Skeletal muscle tissue (tissue), 4 donors: Measurements from ENCODE around the gene CNOT8. TPM values are rescaled to one million over a fixed set of nuclear protein-coding genes. Genes with fewer than 3 reads are reported as not detected.
"Not testable (repeated sequence)": the region's sequence is repeated elsewhere in the genome, so short reads cannot be mapped to it uniquely, and the experiment has no call there.

Source experiments
- H3K27ac ChIP-seq: one replicate; pipeline ENCODE4 v1.7.0; 2013; ENCODE audit warnings: mild to moderate bottlenecking, low read depth, low read length, inconsistent platforms
- H3K27me3 ChIP-seq, 3 donors: one replicate each; pipeline ENCODE4 v1.7.0; 2013; ENCODE audit warnings: low read length in 3 of 3; ENCODE audit not compliant: control insufficient read depth in 3 of 3, insufficient read depth in 3 of 3
- H3K36me3 ChIP-seq, 3 donors: one replicate each; pipeline ENCODE4 v1.7.0; 2013; ENCODE audit warnings: low read length in 3 of 3; ENCODE audit not compliant: control insufficient read depth in 3 of 3, insufficient read depth in 3 of 3
- H3K4me1 ChIP-seq, 3 donors: one replicate each; pipeline ENCODE4 v1.7.0; 2013; ENCODE audit warnings: low read length in 3 of 3, mild to moderate bottlenecking in 3 of 3; ENCODE audit not compliant: control insufficient read depth in 3 of 3, insufficient read depth in 3 of 3
- H3K4me3 ChIP-seq, 3 donors: one replicate each; pipeline ENCODE4 v1.7.0; 2013; ENCODE audit warnings: low read length in 3 of 3
- H3K9ac ChIP-seq, 3 donors: one replicate each; pipeline ENCODE4 v1.7.0; 2013; ENCODE audit warnings: low read length in 3 of 3, mild to moderate bottlenecking in 3 of 3, moderate library complexity in 2 of 3, low read depth in 1 of 3
- H3K9me3 ChIP-seq, 3 donors: one replicate each; pipeline ENCODE4 v1.7.0; 2013; ENCODE audit warnings: low read length in 3 of 3; ENCODE audit not compliant: control insufficient read depth in 3 of 3
- total RNA-seq: library from RNA; depleted of rRNA; stranded (reverse); fragments of >200 nt; gene quantifications from one replicate; pipeline ENCODE4 v1.2.3, GENCODE V29; 2014
- donor health status: Osteomylitis.

CNOT8 gene
- total RNA-seq, 1 donor from 2014 or later: 42.3 TPM

DNA sequence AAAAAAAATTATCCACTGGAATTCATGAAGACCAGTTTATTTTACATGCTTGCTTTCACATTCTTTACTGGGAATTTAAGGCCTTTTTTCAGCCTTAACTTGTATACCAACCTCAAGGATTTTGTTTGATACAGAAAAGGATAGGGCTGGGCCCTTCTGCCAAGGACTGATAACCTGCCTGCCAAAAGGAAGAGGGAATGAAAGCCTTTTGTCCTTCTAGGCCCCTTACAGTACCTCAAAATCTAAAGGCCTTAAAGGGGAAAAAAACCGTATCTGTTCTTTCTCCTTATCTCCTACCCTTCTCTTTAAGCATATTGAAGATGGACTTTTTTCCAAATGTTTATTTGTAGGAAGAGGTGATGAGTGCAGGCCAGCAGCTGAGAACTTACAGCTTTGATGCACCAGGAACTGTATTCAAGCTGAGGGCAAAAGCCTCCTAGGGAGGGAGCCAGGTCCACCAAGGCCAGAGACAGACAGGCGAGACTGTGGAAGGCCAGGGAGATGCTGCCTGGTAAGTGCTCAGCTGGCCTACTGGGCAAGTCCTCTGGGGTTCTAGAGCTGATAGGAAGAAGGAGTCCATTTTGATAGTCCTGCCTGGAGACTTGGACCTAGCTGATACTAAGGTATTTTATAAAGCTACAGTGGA is 39.8 kb upstream of the CNOT8 start:
- H3K27ac ChIP-seq: no peak overlapping the region

DNA sequence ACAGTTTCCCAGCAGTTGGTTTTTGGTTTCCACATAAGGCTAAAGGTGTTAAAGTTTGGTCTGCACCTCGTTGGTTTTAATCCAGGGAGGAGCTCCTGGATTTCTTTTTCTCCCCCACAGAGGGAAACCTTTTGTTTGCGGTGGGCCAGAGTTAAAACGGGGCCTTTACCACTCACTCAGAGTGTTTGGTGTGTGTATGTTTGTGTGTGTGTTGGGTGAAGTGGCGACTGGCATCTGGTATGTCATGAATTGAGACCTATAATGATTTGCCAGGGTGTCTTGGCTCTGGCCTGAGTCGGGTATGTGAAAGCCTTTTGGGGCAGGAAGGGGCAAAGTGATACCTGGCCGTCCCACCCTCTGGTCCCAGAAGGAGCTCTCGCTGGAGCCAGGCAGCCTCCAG is 38.9 kb upstream of the CNOT8 start:
- H3K9me3 ChIP-seq: no peaks in the 10 kb centered on the region
- H3K36me3 ChIP-seq: peaks cover 62 to 70% (median 65%) of the 10 kb centered on the region in 3 donors
- H3K4me3 ChIP-seq: no peak overlapping the region
- H3K27ac ChIP-seq: no peak overlapping the region
- H3K4me1 ChIP-seq: no peaks in the 10 kb centered on the region
- no peak overlapping the region for H3K9ac ChIP-seq
- H3K27me3 ChIP-seq: no peaks in the 10 kb centered on the region

More for the DNA sequence above, 39.8 kb upstream of the CNOT8 start:
- Histone ChIP-seq H3K9ac (no peak overlapping the region), H3K27me3 (no peaks in the 10 kb centered on the region), H3K36me3 (peaks cover 64 to 65% (median 64%) of the 10 kb centered on the region in 3 donors), H3K4me1 (no peaks in the 10 kb centered on the region), H3K9me3 (no peaks in the 10 kb centered on the region), H3K4me3 (no peak overlapping the region)

DNA sequence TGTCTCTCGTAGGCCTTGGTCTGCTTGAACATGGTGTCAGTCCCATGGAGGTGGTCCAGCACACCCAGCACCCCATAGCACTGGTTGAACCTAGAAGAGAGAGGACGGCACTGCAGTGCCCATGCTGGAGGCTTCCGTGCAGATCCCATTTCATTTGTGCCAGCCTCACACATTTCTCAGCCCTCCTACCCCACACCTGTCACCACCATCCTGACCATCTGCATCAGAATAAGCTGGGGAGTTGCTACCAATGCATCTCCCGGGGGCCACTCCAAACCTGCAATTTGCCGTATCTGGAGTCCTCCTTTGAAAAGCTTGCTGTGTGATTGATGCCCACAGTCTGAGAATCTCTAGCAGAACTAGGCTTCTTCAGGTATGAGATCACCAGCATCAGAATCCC is 38.0 kb upstream of the CNOT8 start:
- peaks cover 57 to 64% (median 59%) of the 10 kb centered on the region in 3 donors for H3K36me3 ChIP-seq
- H3K4me3 ChIP-seq: no peak overlapping the region
- H3K9ac ChIP-seq: no peak overlapping the region
- no peak overlapping the region for H3K27ac ChIP-seq
- H3K4me1 ChIP-seq: no peaks in the 10 kb centered on the region
- H3K27me3 ChIP-seq: no peaks in the 10 kb centered on the region
- H3K9me3 ChIP-seq: no peaks in the 10 kb centered on the region

DNA sequence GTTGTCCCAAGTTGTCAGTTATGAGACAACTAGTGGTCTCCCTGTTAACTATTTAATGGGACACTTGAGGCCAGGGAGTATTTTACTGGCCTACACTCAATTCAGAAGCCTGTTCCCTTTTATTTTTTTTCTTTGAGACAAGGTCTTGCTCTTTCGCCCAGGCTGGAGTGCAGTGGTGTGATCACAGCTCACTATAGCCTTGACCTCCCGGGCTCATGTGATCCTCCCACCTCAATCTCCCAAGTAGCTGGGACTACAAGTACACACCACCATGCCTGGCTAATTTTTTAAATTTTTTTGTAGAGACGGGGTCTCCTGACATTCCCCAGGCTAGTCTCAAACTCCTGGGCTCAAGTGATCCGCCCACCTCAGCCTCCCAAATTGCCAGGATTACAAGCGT is 35.5 kb upstream of the CNOT8 start:
- not testable (repeated sequence) for H3K27ac ChIP-seq, H3K4me1 ChIP-seq
- H3K36me3 ChIP-seq: peaks cover 41 to 51% (median 42%) of the 10 kb centered on the region in 3 donors

DNA sequence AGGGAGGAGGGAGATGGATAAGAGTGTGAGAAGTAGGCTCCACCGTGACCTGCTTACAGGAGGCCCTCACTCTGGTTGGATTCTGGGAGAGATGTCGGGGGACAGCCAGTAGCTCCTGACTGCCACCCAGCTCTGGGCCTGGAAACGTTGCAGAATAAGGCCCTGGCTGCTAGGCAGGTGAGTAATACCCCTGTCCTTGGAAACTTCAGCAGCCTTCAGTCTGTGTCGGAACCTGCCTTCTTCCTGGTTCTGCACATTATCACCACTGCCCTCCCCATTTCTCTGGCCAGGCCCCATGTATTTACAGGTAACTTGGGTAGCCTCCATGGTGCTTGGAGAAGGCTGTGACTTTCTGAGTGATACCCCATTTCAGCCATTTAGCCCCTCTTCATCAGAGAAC is 34.8 kb upstream of the CNOT8 start:
- no peaks in the 10 kb centered on the region for H3K9me3 ChIP-seq
- H3K27ac ChIP-seq: no peak overlapping the region
- H3K36me3 ChIP-seq: peaks cover 41 to 50% (median 42%) of the 10 kb centered on the region in 3 donors
- H3K27me3 ChIP-seq: no peaks in the 10 kb centered on the region
- H3K9ac ChIP-seq: no peak overlapping the region
- no peaks in the 10 kb centered on the region for H3K4me1 ChIP-seq
- no peak overlapping the region for H3K4me3 ChIP-seq

More for the DNA sequence above, 35.5 kb upstream of the CNOT8 start:
- not testable (repeated sequence) for H3K27me3 ChIP-seq, H3K4me3 ChIP-seq, H3K9ac ChIP-seq, H3K9me3 ChIP-seq

DNA sequence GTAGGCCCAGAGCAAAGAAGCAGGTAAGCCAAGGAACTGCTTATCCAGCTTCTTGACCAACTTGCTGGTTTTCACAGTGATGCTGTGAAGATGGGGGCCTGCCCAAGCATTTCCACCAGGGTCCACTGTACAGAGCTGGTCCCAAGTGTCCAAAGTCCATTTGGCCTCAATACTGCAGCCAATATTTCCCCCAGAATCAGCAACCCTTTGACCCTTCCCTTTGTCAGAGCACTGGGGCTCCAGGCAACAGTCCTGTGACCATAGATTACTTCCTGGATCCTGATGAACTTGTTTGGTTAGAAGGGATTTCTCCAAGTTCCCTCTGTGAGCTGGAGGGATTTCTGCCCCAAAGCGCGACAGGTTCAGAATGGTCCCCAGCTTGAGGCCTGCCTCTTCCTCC is 34.4 kb upstream of the CNOT8 start:
- no peak overlapping the region for H3K9ac ChIP-seq
- no peak overlapping the region for H3K4me3 ChIP-seq
- H3K27me3 ChIP-seq: no peaks in the 10 kb centered on the region
- peaks cover 39 to 50% (median 40%) of the 10 kb centered on the region in 3 donors for H3K36me3 ChIP-seq
- no peaks in the 10 kb centered on the region for H3K4me1 ChIP-seq
- no peak overlapping the region for H3K27ac ChIP-seq
- no peaks in the 10 kb centered on the region for H3K9me3 ChIP-seq

DNA sequence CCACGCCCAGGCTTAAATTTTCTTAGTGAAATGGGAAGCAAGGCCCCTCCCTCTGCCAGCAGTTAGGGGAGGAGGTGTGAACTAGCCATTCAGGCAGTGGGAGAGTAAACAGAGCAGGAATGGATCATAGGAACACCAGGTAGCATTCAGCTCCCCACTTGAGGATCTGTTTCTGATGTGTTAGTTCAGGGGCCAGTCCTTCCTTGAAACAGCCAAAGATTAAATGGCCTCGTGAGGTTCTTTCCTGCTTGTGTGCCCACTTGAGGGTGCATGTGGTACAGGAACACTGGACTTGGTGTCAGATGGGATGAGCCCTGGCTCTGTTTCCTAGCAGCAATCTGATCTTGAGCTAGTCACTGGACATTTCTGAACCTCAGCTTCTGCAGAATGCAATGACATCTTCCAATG is 29.2 kb upstream of the CNOT8 start:
- H3K27me3 ChIP-seq: no peaks in the 10 kb centered on the region
- peaks cover 23 to 45% (median 28%) of the 10 kb centered on the region in 3 donors for H3K36me3 ChIP-seq
- H3K27ac ChIP-seq: no peak overlapping the region
- peaks cover 0 to 4% (median 0%) of the 10 kb centered on the region in 3 donors for H3K4me1 ChIP-seq
- H3K9me3 ChIP-seq: no peaks in the 10 kb centered on the region
- H3K4me3 ChIP-seq: no peak overlapping the region
- no peak overlapping the region for H3K9ac ChIP-seq

DNA sequence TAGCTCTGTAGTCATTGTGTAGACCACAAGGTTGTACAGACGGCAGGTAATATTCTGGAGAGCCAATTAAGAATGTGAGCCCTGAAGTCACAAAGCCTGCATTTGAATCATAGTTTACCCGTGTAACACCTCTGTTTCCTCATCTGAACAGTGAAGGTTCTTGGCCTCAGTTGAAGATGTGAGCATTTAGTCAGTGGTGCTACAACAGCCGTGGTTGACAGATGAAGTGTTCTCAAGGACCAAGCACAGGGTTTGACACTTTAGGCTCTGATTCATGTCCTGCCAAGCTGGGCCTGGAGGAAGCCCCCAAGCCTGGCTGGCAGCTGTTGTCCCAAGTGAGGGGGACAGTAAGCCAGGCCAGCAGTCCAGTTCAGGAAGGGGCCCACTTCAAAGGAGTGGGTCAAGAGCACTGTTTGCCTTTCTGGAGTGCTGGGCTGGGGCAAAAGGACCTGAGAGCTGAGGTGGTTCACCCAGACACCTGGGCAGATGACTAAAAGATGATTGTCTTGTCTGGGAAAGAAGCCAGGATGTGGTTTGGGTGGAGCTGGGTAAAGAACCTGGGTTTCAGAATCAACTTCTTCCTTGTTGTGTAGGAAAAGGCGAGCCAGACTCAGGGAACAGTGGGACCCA is 28.7 kb upstream of the CNOT8 start:
- no peak overlapping the region for H3K27ac ChIP-seq
- H3K4me3 ChIP-seq: no peak overlapping the region
- no peaks in the 10 kb centered on the region for H3K27me3 ChIP-seq
- peaks cover 0 to 5% (median 0%) of the 10 kb centered on the region in 3 donors for H3K4me1 ChIP-seq
- no peak overlapping the region for H3K9ac ChIP-seq
- peaks cover 25 to 41% (median 28%) of the 10 kb centered on the region in 3 donors for H3K36me3 ChIP-seq
- no peaks in the 10 kb centered on the region for H3K9me3 ChIP-seq

DNA sequence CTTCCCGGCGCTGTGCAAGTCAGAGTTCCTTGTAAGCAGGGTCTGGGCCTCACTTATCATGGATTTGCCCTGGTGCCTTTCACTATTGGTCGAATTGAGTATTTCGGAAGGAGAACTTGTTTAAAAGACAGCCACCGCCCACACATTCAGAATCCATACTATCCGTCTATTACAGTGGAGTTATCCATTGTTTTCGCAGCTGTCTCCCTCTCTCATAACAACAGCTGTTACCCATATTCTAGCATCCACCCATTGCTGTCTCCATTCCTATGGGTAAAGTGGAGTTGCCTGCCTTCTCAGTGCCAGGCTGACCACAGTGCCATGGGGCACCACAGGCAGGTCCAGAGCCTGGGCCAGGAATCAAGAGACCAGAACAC is 28.2 kb upstream of the CNOT8 start:
- H3K4me3 ChIP-seq: no peak overlapping the region
- peaks cover 0 to 9% (median 0%) of the 10 kb centered on the region in 3 donors for H3K4me1 ChIP-seq
- H3K36me3 ChIP-seq: peaks cover 27 to 41% (median 28%) of the 10 kb centered on the region in 3 donors
- H3K27ac ChIP-seq: no peak overlapping the region
- H3K9me3 ChIP-seq: no peaks in the 10 kb centered on the region
- H3K27me3 ChIP-seq: no peaks in the 10 kb centered on the region
- H3K9ac ChIP-seq: no peak overlapping the region

DNA sequence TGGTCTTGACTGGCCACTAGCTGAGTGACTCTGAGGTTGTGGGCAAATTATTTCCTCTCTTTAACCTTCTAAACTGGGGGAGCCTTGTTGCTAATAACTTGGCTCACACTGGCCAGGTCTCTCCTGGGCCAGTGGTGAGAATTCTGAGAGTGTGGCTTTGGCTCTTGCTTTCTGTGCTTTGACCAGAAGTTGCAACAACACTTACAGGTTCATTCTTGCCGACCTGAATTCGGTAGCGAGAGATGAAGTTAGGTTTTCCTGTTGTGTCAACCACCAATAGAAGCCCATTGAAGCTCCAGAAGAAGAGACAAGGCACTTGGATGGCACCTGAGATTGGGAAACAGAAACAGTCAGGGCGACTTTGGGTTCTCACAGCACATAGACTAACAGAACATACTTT is 27.8 kb upstream of the CNOT8 start:
- Histone ChIP-seq H3K4me1 (peaks cover 0 to 9% (median 0%) of the 10 kb centered on the region in 3 donors), H3K36me3 (peaks cover 27 to 40% (median 28%) of the 10 kb centered on the region in 3 donors), H3K27me3 (no peaks in the 10 kb centered on the region), H3K9me3 (no peaks in the 10 kb centered on the region), H3K9ac (no peak overlapping the region), H3K4me3 (no peak overlapping the region), H3K27ac (no peak overlapping the region)
